HG02981 (cell line): ENCODE data around the gene SVIL.

Source experiments
- ATAC-seq: cut with Tn5 transposase; IDR thresholded peaks from one replicate; pipeline ENCODE4 v1.9.1; 2021; ENCODE audit warnings: mild to moderate bottlenecking, moderate library complexity; ENCODE audit not compliant: unreplicated experiment

The SVIL gene

DNA sequence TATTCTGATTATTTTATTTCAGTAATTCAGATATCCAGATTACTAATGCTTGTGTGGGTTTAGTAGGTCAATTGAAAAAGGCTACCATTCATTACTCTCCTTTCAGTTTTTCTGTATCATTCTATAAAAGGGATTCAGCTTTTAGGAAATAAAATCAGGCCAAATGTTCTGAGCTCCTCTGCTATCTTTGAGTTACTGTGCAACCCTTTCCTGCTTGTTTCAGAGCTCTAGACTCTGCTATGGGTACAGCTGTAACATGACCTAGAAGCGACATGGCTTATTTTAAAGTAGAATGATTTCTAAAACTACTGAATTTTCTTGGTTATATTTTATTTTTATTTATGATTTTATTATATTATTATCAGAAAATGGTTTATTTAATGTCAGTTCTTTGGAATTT, 203.1 kb downstream of the SVIL start:
- no peak for ATAC-seq

DNA sequence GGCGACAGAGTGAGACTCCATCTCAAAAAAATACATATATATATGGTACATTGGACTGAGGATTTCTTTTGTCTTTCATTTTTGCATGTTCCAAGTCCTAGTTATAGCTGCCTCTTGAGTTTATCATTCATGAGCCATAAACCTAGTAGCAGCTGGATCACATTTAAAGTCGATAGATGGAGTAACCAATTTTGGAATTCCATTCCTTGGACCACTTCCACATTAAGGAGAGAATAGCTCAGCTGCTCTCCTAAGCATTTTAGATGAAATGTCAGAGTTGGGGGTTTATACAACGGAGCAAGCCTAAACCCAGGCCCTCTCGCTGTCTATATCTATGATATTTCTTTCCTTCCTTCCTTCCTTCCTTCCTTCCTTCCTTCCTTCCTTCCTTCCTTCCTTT, 204.7 kb downstream of the SVIL start:
- ATAC-seq: no peak

DNA sequence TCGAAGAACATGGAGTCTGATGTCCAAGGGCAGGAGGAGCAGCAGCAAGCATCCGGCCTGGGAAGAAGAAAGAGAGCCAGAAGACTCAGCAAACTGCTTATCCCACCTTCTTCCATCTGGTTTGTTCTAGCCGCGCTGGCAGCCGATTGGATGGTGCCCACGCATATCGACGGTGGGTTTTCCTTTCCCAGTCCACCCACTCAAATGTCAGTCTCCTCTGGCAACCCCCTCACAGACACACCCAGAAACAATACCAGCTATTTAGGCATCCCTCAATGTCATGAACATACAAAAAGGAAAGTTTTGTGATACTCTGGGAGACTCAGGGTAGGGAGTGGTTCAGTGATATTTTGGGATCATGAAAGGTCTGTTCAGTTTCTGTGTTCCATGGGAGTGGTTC, 206.3 kb downstream of the SVIL start:
- ATAC-seq: no peak

DNA sequence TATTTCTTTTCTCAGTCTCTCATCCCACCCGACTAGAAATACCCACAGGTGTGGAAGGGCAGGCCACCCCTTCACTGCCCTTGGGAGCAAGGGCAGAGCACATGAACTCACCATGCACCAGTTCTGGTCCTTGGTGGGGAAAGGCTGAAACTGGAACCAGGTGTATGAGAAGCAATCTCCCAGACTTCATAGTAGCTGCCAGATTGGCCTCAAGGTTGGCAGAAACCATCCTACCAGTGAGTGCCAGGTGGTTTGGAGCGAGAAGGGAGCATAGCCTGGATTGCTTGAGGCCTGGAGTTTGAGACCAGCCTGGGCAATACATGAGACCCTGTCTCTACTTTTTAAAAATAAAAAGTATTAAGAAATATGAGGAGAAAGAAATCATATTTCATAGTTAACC, 207.1 kb downstream of the SVIL start:
- no peak for ATAC-seq

DNA sequence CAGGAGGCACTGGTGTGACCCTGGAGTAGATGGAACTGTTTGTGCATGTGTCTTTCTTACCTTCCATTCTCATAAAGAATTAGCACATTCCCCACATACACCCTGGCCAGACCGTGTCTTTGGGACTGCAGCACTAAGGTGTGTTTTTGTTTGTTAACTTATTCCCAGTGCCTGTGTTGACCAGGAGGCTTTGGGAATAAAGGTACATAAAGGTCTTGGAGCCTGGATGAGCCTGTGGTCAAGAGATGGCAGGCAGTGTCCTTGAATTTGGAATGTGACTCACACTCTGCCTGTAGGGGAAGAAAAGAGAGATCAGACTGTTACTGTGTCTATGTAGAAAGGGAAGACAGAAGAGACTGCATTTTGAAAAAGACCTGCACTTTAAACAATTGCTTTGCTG, 208.4 kb downstream of the SVIL start:
- ATAC-seq: no peak

DNA sequence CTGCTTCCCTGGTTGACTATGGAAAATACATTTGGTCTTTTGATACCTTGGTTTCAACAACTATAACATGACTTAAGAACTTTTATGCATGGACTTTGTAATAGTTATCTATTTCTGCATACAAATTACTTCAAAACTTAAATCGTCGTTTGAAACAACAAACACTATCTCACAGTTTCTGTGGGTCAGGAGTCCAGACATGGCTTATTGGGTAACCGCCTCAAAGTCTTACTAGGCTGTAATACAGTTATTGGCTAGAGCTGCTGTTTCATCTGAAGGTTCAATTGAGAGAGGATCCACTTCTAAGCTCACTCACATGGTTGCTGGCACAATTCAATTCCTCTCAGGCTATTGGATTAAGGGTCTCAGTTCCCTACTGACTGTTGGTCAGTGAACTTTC, 210.8 kb downstream of the SVIL start:
- no peak for ATAC-seq

DNA sequence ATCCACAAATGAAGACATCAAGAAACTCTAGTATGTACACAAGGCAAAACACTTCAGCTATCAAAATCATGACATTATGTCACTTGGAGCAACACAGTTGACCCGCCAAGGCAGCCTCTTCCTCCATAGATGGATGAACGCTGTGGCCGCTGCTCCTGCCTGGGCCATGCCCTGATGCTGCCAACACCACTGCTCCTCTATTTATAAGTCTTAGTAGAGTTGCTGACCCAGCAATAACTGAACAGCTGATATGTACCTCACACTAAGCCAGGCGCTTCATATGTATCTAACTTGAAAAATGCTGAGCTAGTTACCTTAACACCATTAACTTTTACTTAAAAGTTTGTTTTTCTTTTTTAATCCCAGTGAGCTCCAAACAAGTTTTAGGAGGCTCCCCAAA, 214.0 kb downstream of the SVIL start:
- ATAC-seq: no peak

DNA sequence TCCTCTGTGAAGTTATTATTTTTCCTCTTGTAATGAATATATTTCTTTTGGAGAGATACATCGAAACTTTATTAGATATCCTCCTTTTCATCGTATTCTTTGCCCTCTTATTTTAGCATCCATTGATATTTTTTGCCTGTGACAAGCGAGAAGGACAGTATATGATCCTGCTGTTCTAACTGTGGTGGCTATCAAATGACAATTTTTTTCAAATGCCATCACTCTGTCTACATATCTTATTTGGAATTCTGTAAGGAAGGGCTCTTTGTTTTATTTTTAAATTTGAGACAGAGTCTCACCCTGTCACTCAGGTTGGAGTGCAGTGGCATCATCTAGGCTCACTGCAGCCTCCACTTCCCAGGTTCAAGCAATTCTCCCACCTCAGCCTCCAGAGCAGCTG, 217.4 kb downstream of the SVIL start:
- no peak for ATAC-seq

DNA sequence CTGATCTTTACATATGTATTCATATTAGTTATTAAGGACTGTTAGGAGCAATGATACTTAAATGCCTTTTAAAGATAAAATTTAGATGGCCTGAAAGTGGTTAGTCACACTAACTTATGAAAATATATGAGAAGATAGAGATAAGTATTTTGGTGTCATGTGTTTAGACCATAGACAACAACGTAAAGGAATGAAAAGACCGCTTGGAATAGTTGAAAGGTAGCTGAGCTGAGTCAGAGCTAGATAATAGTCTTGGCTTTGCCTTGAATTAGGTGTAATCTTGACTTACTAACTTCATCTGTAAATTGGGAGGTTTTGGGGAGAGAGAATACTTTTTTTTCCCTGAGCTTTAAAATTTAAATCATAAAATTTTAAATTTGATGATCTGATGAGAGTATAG, 218.9 kb downstream of the SVIL start:
- ATAC-seq: no peak

DNA sequence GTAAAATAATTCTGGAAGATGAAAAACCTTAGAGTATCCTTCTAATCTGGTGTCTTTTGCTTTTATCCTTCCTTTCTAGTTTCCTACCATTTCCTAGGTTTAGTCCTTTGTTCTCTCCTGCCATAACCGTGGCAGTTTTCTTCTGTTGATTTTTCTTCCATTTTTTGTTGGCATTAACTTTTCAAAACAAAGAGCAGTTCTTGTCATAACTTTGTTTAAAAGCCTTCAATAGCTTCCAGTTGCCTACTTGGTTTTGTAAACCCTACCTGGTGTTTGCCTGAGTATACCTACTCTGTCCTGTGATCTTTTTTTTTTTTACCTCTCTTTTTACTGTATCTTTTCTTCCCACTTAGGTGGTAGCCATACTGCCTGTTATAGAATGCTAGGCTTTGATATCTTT, 220.3 kb downstream of the SVIL start:
- no peak for ATAC-seq

DNA sequence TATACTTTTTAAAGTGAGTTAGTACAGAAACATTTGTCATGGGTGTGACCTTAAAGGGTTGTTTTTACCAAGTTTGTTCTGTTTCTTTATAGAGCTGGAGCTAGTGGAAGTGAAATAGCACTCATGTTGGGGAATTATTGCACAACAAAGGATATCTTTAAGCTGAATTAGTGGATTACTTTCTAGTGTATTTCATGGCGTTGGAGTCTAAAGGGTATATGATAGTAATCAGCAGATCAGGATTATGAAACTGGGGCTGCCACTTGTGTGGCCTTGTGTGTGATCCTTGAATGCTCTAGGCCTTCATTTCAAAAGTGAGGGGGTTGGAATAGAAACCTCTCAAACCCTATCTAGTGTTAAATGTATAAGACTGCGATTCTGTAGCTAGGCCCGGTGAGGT, 222.3 kb downstream of the SVIL start:
- no peak for ATAC-seq

DNA sequence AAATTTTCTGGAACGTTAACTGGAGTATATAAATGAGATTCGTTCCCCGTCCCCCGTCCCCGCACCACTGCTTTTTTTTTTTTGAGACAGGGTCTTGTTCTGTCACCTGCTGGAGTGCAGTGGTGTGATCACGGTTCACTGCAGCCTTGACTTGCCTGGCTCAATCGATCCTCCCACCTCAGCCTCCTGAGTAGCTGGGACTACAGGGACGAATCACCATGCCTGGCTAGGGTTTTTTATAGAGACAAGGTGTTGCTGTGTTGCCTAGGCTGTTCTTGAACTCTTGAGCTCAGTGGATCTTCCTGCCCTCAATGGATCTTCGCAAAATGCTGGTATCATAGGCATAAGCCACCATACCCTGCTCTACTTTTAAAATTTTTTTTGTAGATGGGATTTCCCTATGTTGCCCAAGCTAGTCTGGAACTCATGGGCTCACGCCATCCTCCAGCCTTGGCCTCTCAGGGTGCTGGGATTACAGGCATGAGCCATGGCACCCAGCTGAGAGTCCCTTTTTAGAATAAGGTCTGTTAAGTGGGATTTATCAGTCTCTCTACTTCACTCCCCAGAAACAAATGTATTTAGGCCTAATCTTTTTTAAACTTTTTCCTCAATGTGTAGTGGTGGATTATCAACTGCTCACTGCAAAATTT, 223.0 kb downstream of the SVIL start:
- no peak for ATAC-seq

DNA sequence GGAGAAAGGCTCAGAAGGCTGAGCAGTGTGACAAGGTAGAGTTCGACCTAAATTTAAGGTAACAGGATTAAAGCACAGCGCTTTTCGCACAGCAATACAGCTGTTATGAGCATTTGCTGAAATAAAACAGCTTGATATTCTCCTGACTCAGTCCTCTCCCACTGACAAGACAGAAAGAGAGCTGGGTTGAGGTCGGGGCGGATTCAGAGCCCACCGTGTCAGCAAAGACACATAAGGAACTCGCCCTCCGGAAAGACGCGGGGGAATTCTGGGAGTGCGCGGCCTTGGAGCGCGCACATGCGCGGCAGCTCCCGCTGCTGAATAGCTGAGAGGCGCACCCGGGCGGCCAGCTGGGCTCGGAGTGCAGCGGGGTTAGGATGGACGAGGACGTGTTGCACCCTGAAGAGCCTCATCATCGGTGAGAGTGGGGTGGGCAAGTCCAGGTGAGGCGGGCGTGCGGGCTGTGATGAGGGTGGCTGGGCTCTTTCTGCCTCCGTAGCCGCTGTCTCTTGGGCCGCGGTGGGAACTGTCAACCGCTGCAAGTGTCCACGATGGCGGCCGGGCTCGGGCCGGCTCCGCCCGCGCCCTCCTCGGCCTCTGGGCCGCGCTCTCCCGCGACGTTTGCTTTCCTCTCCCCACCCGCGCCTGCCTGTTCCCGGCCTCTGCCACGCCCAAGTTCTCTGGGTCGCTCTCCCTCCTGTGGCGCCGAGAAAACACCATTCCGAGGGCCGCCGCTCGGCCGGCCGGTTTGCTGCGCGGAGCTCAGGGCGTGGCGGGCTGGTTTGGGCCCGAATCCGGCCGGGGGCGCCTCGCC, 225.3 kb downstream of the SVIL start:
- ATAC-seq: peak; percentile 64

DNA sequence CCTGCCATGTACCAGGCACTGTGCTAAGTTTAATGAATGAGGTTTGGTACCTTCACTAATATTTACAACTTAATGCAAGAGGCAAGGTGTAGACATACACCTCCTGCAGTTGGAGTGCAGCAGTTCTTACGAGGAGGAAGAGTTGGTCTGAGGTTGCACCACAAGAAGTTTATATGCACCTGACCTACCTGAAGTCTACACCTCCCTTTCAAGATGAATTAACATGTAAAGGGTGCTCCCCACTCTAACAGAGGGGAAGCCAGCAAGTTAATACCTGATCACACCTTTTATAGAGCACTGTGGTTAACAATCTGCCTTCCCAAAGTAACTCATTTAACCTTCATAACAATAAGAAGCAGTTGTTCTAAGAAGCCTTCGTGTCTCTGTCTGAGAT, 225.9 kb downstream of the SVIL start:
- no peak for ATAC-seq
